A549 (cell line): Measurements from ENCODE around the gene ARHGAP4. TPM values are rescaled to one million over a fixed set of nuclear protein-coding genes. Genes with fewer than 3 reads are reported as not detected.

Experiments used
- ATAC-seq, 2 experiments: fragments of 200-7000 bp in 1 of 2; fragments of >200 bp in 1 of 2; cut with Nextera tagmentation in 1 of 2; cut with Tn5 transposase in 1 of 2; 3 replicates each; pipeline versions ENCODE4 v1.8.0 to v1.9.1; 2018 to 2020; ENCODE audit warnings: mild to moderate bottlenecking in 1 of 2, moderate library complexity in 1 of 2
- CTCF ChIA-PET: fragments of 300-600 bp; sonication (Branson Sonifier 250); formaldehyde crosslinking; extraction: SDS; loops from one replicate; lab custom pipeline; 2021; ENCODE audit warnings: antibody characterized with exemption, inconsistent platforms; lab: Yijun Ruan, JAX
- POLR2A ChIA-PET: fragments of 350-600 bp; formaldehyde crosslinking; extraction: SDS; loops from one replicate; lab custom pipeline; 2021; ENCODE audit warnings: antibody characterized with exemption, inconsistent platforms; lab: Yijun Ruan, JAX
- DNase-seq, 2 experiments: peaks; one replicate each; pipeline versions ENCODE4 v3.0.0 to v3.0.0-alpha.2; 2011 to 2016; ENCODE audit warnings: low read depth in 1 of 2, low spot score in 1 of 2
- FAIRE-seq: peaks from 2 replicates; lab custom pipeline; 2011; peaks lifted over from hg19 to GRCh38; lab: Jason Lieb, UNC
- H3K27ac ChIP-seq, 2 experiments: fragments of >200 bp; sonication (Bioruptor Twin); formaldehyde crosslinking; 3 replicates each; pipeline ENCODE4 v1.5.1; 2016 to 2017
- H3K4me1 ChIP-seq: fragments of >200 bp; sonication (Bioruptor Twin); formaldehyde crosslinking; 3 replicates; pipeline ENCODE4 v1.6.1; 2016
- H3K4me2 ChIP-seq: fragments of >200 bp; sonication (Bioruptor Twin); formaldehyde crosslinking; 3 replicates; pipeline ENCODE4 v1.6.1; 2016
- H3K4me3 ChIP-seq: fragments of >200 bp; sonication (Bioruptor Twin); formaldehyde crosslinking; 3 replicates; pipeline ENCODE4 v1.5.1; 2016
- H3K9me3 ChIP-seq: fragments of >200 bp; sonication (Bioruptor Twin); formaldehyde crosslinking; 3 replicates; pipeline ENCODE4 v1.6.1; 2016
- ATOH8 ChIP-seq: fragments of 250-450 bp; sonication (Bioruptor Pico); IDR thresholded peaks from 2 replicates; pipeline ENCODE4 v1.5.0; 2020; ENCODE audit warnings: low read depth, mild to moderate bottlenecking, moderate library complexity
- BCL3 ChIP-seq: fragments of >200 bp; sonication (Bioruptor Twin); formaldehyde crosslinking; IDR thresholded peaks from 3 replicates; pipeline ENCODE4 v1.6.1; 2016
- BHLHE40 ChIP-seq: IDR thresholded peaks from 2 replicates; pipeline ENCODE4 v1.6.1; 2012; ENCODE audit warnings: low read depth, low read length, inconsistent platforms
- CBX2 ChIP-seq: fragments of 200-600 bp; sonication (generic); IDR thresholded peaks from 2 replicates; pipeline ENCODE4 v1.6.1; 2016; ENCODE audit warnings: low read depth, mild to moderate bottlenecking, borderline replicate concordance
- CBX8 ChIP-seq: fragments of 200-600 bp; sonication (generic); IDR thresholded peaks from 2 replicates; pipeline ENCODE4 v1.6.1; 2016
- CEBPB ChIP-seq, 2 experiments: fragments of >200 bp in 1 of 2; sonication (Bioruptor Twin) in 1 of 2; formaldehyde crosslinking in 1 of 2; IDR thresholded peaks; 2 replicates each; pipeline ENCODE4 v1.6.1; 2012 to 2016
- EP300 ChIP-seq, 2 experiments: fragments of >200 bp; sonication (Bioruptor Twin); formaldehyde crosslinking; IDR thresholded peaks; 2 replicates in 1 of 2; 3 replicates in 1 of 2; pipeline ENCODE4 v1.6.1; 2016 to 2017
- ESRRA ChIP-seq: fragments of 150-350 bp; IDR thresholded peaks from 2 replicates; pipeline ENCODE4 v1.6.1; 2014; ENCODE audit warnings: mild to moderate bottlenecking, low read length, borderline replicate concordance
- FOXS1 ChIP-seq: fragments of 250-450 bp; sonication (Bioruptor Pico); IDR thresholded peaks from 2 replicates; pipeline ENCODE4 v1.5.0; 2020; ENCODE audit warnings: mild to moderate bottlenecking, moderate library complexity
- GATA3 ChIP-seq: IDR thresholded peaks from 2 replicates; pipeline ENCODE4 v1.6.1; 2012; ENCODE audit warnings: borderline replicate concordance
- HMGXB4 ChIP-seq: fragments of 250-450 bp; sonication (Bioruptor Pico); IDR thresholded peaks from 2 replicates; pipeline ENCODE4 v1.5.0; 2021; ENCODE audit warnings: mild to moderate bottlenecking, moderate library complexity, borderline replicate concordance
- HOXB13 ChIP-seq: fragments of 250-450 bp; sonication (Bioruptor Pico); IDR thresholded peaks from 2 replicates; pipeline ENCODE4 v1.5.0; 2020; ENCODE audit warnings: low read depth, mild to moderate bottlenecking, moderate library complexity
- JUN ChIP-seq, 2 experiments: fragments of >200 bp; sonication (Bioruptor Twin); formaldehyde crosslinking; IDR thresholded peaks; 2 replicates in 1 of 2; 3 replicates in 1 of 2; pipeline ENCODE4 v1.6.1; 2016 to 2017
- MAX ChIP-seq: IDR thresholded peaks from 2 replicates; pipeline ENCODE4 v1.6.1; 2012
- MAZ ChIP-seq: fragments of 150-350 bp; IDR thresholded peaks from 2 replicates; pipeline ENCODE4 v1.6.1; 2014; ENCODE audit warnings: antibody characterized with exemption, low read depth, low read length, borderline replicate concordance
- NPAS2 ChIP-seq: fragments of 250-450 bp; sonication (Bioruptor Pico); IDR thresholded peaks from 2 replicates; pipeline ENCODE4 v1.8.0; 2022; ENCODE audit warnings: mild to moderate bottlenecking, moderate library complexity, borderline replicate concordance
- NR3C1 ChIP-seq: fragments of >200 bp; sonication (Bioruptor Twin); formaldehyde crosslinking; IDR thresholded peaks from 3 replicates; pipeline ENCODE4 v1.6.1; 2017
- POLR2A ChIP-seq: IDR thresholded peaks from 2 replicates; pipeline ENCODE4 v1.6.1; 2012; ENCODE audit warnings: mild to moderate bottlenecking, low read length
- POLR2AphosphoS2 ChIP-seq: conservative IDR thresholded peaks from 2 replicates; pipeline ENCODE4 v1.6.1; 2012; ENCODE audit warnings: low read length, improper control_type of control experiment, inconsistent platforms
- RARB ChIP-seq: fragments of 250-450 bp; sonication (Bioruptor Pico); IDR thresholded peaks from 2 replicates; pipeline ENCODE4 v1.8.0; 2021; ENCODE audit warnings: mild to moderate bottlenecking, moderate library complexity
- RFX5 ChIP-seq: fragments of 450-650 bp; IDR thresholded peaks from 2 replicates; pipeline ENCODE4 v1.7.1; 2014; ENCODE audit warnings: antibody characterized with exemption, mild to moderate bottlenecking, moderate library complexity
- SREBF2 ChIP-seq: fragments of 450-650 bp; IDR thresholded peaks from 2 replicates; pipeline ENCODE4 v1.6.1; 2014; ENCODE audit warnings: mild to moderate bottlenecking, moderate library complexity
- TFCP2L1 ChIP-seq: fragments of 250-450 bp; sonication (Bioruptor Pico); IDR thresholded peaks from 2 replicates; pipeline ENCODE4 v1.5.0; 2021; ENCODE audit warnings: mild to moderate bottlenecking
- ZC3H11A ChIP-seq: fragments of 450-650 bp; IDR thresholded peaks from 2 replicates; pipeline ENCODE4 v1.6.1; 2014; ENCODE audit warnings: antibody characterized with exemption, mild to moderate bottlenecking
- ZNF302 ChIP-seq: fragments of 250-450 bp; sonication (Bioruptor Pico); IDR thresholded peaks from 2 replicates; pipeline ENCODE4 v1.9.0; 2021; ENCODE audit warnings: inconsistent platforms, mild to moderate bottlenecking, moderate library complexity
- WGBS: methylation state at CpG from one replicate; pipeline ENCODE4 v1.1.6; 2017; ENCODE audit errors: missing lambda C conversion rate; 5-methylcytosine and 5-hydroxymethylcytosine counted together
- polyA plus RNA-seq, 4 experiments: library from polyadenylated mRNA; depleted of rRNA in 3 of 4; stranded (reverse); fragments of >200 nt; fragmentation: RNase III in 1 of 4; extraction: RNeasy Plus Mini Kit Qiagen cat#74134 plus additional on column Dnase treatment in 1 of 4; gene quantifications; 2 replicates in 3 of 4; 3 replicates in 1 of 4; pipeline ENCODE4 v1.2.3, GENCODE V29; 2011 to 2017

The ARHGAP4 gene
- polyA plus RNA-seq, 2 of the 4 experiments (the other 2 are of a cell fraction) = 0.78 to 0.98 TPM

- H3K4me3 ChIP-seq = no peak overlapping the region
- DNase-seq = no peak
- TF ChIP-seq MAX = no peak
- no peak for ATAC-seq
- ChIA-PET CTCF (interaction anchor here (2.5 to 5.5 kb wide), 2 partner anchors 11 to 13 kb away, joined by 7 to 47 read pairs; no protein-coding TSS in a partner anchor), POLR2A (no interaction called here)
- H3K9me3 ChIP-seq = no peaks in the 10 kb centered on the region
- H3K4me2 ChIP-seq = no peak overlapping the region
- 92% methylated on average over 14 of the region's 16 CpGs for WGBS
- no peak overlapping the region for H3K27ac ChIP-seq
- FAIRE-seq = no peak
- H3K4me1 ChIP-seq = no peaks in the 10 kb centered on the region
Measured at GRCh38 chrX:153960077-153960476, 34.0 kb upstream of the ARHGAP4 start.

- no peak for TF ChIP-seq JUN (IDR thresholded peaks at IDR 0.05)
- no peak for TF ChIP-seq NPAS2 (CRISPR knock-in tag)
- no peak for TF ChIP-seq POLR2A
- no peak for TF ChIP-seq CEBPB (IDR thresholded peaks at IDR 0.05)
- no peak for TF ChIP-seq MAX
- no peak for TF ChIP-seq BCL3
- no peak for TF ChIP-seq CBX8
- no peak for TF ChIP-seq ZNF302 (CRISPR knock-in tag)
- TF ChIP-seq ZC3H11A = no peak
- TF ChIP-seq EP300 (IDR thresholded peaks at IDR 0.05) = no peak
- no peak for TF ChIP-seq HOXB13 (CRISPR knock-in tag)
- no peak for TF ChIP-seq FOXS1 (CRISPR knock-in tag)
- TF ChIP-seq MAZ = no peak
- no peak for TF ChIP-seq RFX5
- TF ChIP-seq CBX2 = no peak
- TF ChIP-seq BHLHE40 = no peak
- no peak for TF ChIP-seq POLR2AphosphoS2
- TF ChIP-seq, all 56 proteins: peak for 0
Measured at GRCh38 chrX:153959649-153960048, 33.6 kb upstream of the ARHGAP4 start.

GRCh38 chrX:153958605-153959004, 32.5 kb upstream of the ARHGAP4 start:
- no peak overlapping the region for H3K27ac ChIP-seq
- 95% methylated on average over 8 of the region's 14 CpGs for WGBS
- no peak overlapping the region for H3K4me3 ChIP-seq
- no peak for FAIRE-seq
- H3K4me1 ChIP-seq = 0 out of 3 replicates have a peak, but pooled peaks cover 1% of the 10 kb centered on the region
- no peaks in the 10 kb centered on the region for H3K9me3 ChIP-seq
- DNase-seq = no peak
- H3K4me2 ChIP-seq = no peak overlapping the region
- no peak for ATAC-seq
- ChIA-PET POLR2A (no interaction called here), CTCF (interaction anchor here (0.5 to 2.5 kb wide), 4 partner anchors 10 to 46 kb away, joined by 3 to 7 read pairs (median 6); partner anchors contain the start of gene HCFC1)
- TF ChIP-seq GATA3 (no peak), NR3C1 (no peak), ESRRA (no peak), FOXS1 (CRISPR knock-in tag) (no peak), NPAS2 (CRISPR knock-in tag) (no peak), HOXB13 (CRISPR knock-in tag) (no peak), HMGXB4 (CRISPR knock-in tag) (no peak), RARB (CRISPR knock-in tag) (no peak), CBX2 (no peak), MAZ (no peak), MAX (no peak), POLR2A (no peak), TFCP2L1 (CRISPR knock-in tag) (no peak), POLR2AphosphoS2 (no peak), SREBF2 (no peak), ATOH8 (CRISPR knock-in tag) (no peak)

More at GRCh38 chrX:153959649-153960048, 33.6 kb upstream of the ARHGAP4 start:
- 90% methylated on average over 2 of the region's 15 CpGs for WGBS
- no peak for FAIRE-seq
- H3K4me2 ChIP-seq = no peak overlapping the region
- no peaks in the 10 kb centered on the region for H3K9me3 ChIP-seq
- no peak overlapping the region for H3K27ac ChIP-seq
- no peak for ATAC-seq
- H3K4me3 ChIP-seq = no peak overlapping the region
- no peaks in the 10 kb centered on the region for H3K4me1 ChIP-seq
- DNase-seq = no peak
- POLR2A ChIA-PET = no interaction called here
- CTCF ChIA-PET = interaction anchor here (2.5 kb wide), 1 partner anchor 11 kb away, joined by 7 read pairs; no protein-coding TSS in a partner anchor
